GM21528 (cell line): Measurements from ENCODE around the gene ZNF772.

Experiments
- ATAC-seq: cut with Tn5 transposase; IDR thresholded peaks from one replicate; pipeline ENCODE4 v1.9.1; 2021; ENCODE audit warnings: mild to moderate bottlenecking, moderate library complexity; ENCODE audit not compliant: unreplicated experiment, low FRiP score

ZNF772 gene

DNA sequence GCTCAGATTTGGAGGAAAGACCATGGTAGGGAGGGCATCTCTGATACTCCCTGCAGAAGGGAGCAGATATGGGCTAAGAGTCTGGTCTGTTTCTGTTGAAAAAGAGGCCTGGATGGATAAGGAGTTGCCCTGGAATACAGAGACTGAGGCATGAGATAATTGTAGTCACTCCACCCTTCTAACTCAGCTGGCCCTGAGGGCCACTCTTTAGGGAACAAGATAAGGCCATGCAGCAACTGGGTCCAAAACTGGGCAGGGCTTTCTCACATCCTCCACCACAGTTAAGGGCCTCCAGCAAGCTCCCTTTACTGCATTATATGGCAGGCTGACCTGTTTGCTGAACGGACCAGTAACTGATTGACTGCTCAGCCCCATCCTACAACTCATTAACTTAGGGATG lies 40.9 kb downstream of the ZNF772 start:
- ATAC-seq, result no peak

DNA sequence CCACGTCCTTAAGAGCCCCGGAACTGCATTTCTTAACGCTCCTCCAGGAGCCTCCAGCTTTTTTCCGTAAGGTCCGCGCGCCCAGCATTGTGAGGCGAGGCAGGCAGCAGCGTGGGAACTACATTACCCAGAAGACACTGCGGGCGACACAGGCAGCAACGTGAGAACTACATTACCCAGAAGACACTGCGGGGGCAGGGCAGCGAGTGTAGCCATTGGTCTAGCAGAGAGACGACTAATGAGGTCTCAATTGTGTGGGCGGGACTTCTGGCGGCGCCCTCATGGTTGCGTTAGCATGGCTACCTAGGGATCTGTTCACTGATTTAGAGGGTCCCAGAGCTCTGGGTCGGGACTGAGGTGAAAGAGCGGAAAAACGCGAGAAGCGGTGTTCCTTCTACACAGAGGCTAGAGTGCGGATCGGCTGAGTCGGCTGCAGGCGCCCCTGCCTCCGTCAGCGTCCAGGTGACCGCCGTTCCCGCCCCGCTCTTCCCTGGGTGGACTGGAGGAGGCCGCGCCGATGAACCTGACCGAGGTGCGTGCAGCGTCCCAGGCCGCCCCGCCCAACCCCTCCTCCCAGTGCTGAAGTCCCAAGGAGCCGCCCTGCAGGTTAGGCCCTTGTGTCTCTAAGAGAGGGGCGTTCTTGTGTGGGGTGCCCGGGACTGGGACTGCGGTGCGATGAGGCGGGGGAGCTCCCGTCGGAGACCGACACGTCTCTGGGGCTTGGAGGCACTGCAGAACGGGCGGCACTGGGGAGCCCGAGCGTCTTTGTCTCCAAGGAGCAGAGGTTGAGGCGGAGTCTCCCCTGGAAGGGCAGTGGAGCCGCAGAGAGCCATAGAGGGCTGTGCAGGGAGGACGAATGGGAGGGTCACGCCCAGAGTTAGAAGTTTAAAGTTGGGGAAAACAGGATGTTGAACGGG lies 42.0 kb downstream of the ZNF772 start, which contains the start of gene ZNF749:
Gene ZNF749 (plus strand): TSS at position 264 of the 917 bp plus-strand sequence. CDS start 254 bp downstream, at position 518.
- ATAC-seq, result peak; percentile 95

DNA sequence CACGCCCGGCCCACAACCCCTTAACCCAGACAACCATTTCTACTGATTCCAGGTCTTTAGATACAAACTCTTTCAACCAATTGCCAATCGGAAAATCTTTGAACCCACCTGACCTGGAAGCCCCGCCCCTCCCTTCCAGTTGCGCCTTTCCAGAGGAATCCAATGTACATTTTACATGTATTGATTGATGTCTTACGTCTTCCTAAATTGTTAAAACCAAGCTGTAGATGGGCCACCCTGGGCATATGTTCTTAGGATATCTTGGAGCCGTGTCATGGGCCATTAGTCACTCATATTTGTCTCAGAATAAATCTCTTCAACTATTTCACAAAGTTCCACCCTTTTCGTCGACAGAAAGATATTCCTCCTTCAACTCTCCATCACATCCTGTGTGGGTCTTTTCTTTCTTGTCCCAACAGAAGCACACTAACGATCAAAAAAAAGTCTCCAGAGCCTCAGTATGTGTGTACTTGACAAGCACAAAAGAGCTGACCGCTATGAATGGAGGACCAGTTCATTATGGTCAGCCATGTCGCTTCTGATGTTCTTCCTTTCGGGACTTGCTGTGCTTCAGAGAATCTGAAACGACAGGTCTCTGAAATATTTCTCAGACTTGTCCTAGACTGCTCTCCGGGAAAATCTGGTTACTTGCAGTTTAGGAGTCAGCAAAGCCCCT lies 42.8 kb downstream of the ZNF772 start:
- peak; percentile 16 for ATAC-seq

DNA sequence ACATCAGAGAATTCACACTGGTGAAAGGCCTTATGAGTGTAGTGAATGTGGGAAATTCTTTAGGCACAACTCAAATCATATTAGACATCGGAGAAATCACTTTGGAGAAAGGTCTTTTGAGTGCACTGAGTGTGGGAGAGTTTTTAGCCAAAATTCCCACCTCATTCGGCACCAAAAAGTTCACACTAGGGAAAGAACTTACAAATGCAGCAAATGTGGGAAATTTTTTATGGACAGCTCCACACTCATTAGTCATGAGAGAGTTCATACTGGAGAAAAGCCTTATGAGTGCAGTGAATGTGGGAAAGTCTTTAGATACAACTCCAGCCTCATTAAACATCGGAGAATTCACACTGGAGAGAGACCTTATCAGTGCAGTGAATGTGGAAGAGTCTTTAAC lies 56.3 kb downstream of the ZNF772 start:
- no peak for ATAC-seq

DNA sequence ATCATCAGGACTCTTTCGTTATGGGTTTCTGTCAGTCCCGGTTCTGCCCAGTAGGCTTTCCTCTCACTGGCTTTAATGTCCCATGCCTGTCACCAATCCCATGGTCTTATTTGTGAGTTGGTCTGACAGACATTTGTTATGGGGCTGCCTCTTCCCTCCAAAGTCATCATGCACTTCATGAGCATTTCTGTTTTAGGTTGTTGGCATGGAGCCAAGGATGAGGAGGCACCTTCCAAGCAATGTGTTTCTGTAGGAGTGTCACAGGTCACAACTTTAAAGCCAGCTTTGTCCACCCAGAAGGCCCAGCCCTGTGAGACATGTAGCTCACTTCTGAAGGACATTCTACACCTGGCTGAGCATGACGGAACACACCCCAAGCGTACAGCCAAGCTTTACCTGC lies 57.9 kb downstream of the ZNF772 start:
- no peak for ATAC-seq
